OCI-LY3 (cell line): ENCODE results near the gene JAKMIP1.

Experiments used
- H2AFZ ChIP-seq: fragments of 200-600, 300-600 bp; shearing (Covaris generic); 2 replicates; pipeline ENCODE4 v1.6.0; 2014; ENCODE audit warnings: antibody characterized with exemption, low read depth, low read length
- H3K27ac ChIP-seq: fragments of 200-600, 300-600 bp; sonication (generic); 2 replicates; pipeline ENCODE4 v1.5.1; 2014; ENCODE audit warnings: mild to moderate bottlenecking, low read length, moderate library complexity, mixed read lengths
- H3K27me3 ChIP-seq: fragments of 200-600, 300-600 bp; sonication (generic); 2 replicates; pipeline ENCODE4 v1.6.1; 2014; ENCODE audit warnings: low read depth, low read length, mixed read lengths
- H3K36me3 ChIP-seq: fragments of 200-600, 300-600 bp; sonication (generic); replicated peaks from 2 replicates; pipeline ENCODE3; 2014; ENCODE audit warnings: low read depth, low read length, mixed read lengths
- H3K4me1 ChIP-seq: fragments of 300-600, 200-600 bp; sonication (generic); 2 replicates; pipeline ENCODE4 v1.6.1; 2014; ENCODE audit warnings: low read length, mixed read lengths
- H3K4me2 ChIP-seq: fragments of 200-600, 300-600 bp; sonication (generic); 2 replicates; pipeline ENCODE4 v1.6.1; 2014; ENCODE audit warnings: low read length, mixed read lengths
- H3K4me3 ChIP-seq: fragments of 300-600, 200-600 bp; sonication (generic); 2 replicates; pipeline ENCODE4 v1.5.1; 2014; ENCODE audit warnings: antibody characterized with exemption, mild to moderate bottlenecking, low read length, moderate library complexity
- H3K79me2 ChIP-seq: fragments of 300-600, 200-600 bp; shearing (Covaris generic); 2 replicates; pipeline ENCODE4 v1.6.1; 2014; ENCODE audit warnings: mild to moderate bottlenecking, low read length, mixed read lengths
- H3K9ac ChIP-seq: fragments of 300-600, 200-600 bp; shearing (Covaris generic); 2 replicates; pipeline ENCODE4 v1.6.0; 2014; ENCODE audit warnings: mild to moderate bottlenecking, low read length, moderate library complexity
- H3K9me3 ChIP-seq: fragments of 200-600, 300-600 bp; shearing (Covaris generic); 2 replicates; pipeline ENCODE4 v1.6.1; 2014; ENCODE audit warnings: low read length, mixed read lengths; ENCODE audit not compliant: insufficient read depth
- H4K20me1 ChIP-seq: fragments of 200-600, 300-600 bp; sonication (generic); 2 replicates; pipeline ENCODE4 v1.6.1; 2016; ENCODE audit warnings: low read length, mixed read lengths; ENCODE audit not compliant: insufficient read depth
- EZH2phosphoT487 ChIP-seq: fragments of 200-600 bp; shearing (Covaris generic); IDR thresholded peaks from 2 replicates; pipeline ENCODE4 v1.6.1; 2018; ENCODE audit warnings: antibody characterized with exemption, mixed run types, low read depth
- TF ChIP-seq, protein P1 (sequence below): fragments of 200-600, 300-600 bp; sonication (generic); IDR thresholded peaks from 2 replicates; pipeline ENCODE4 v1.5.1; 2014; ENCODE audit warnings: antibody characterized with exemption, low read length, low read depth

Gene JAKMIP1

DNA sequence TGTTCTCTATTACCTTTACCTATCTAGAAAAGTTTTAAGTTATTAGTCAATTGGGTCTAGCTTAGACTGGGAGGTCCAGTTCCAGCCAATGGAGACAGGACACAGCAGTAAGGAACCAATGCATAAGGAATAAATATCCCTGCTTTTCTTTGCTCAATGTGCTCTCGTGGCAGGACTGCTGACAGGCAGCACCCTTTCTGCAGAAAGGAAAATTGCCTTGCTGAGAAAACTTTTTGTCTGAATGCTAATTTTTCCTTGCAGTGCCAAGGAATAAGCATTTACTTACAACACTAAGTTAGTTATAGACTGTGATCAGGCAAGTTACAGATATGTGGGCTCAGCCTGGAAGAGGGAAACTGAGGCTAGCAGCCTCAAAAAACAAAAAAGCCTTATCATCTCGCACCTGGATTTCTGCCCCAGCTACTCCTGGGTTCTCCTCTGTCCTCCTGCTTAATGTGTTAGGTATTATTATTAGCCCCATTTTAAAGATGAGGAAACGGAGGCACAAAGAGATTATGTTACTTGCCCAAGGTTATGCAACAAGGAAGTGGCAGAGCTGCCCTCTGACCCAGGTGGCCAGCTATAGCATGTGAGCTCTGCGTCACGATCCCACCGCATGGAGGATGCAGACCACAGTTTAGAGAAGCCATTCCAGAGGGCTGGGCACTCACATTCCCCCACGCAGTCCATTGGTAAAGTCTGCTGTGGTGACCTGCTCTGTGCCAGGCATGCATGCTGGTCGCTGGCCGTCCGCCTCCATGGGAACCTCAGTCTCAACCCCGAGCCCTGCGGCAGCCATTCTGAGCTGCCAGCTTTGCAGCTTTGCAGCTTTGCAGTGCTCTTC lies 141.6 kb downstream of the JAKMIP1 start:
- Histone ChIP-seq H3K27me3 (no peaks in the 10 kb centered on the region), H3K27ac (no peak overlapping the region), H3K4me2 (no peak overlapping the region), H3K4me3 (no peak overlapping the region), H2AFZ (no peak overlapping the region), H4K20me1 (no peaks in the 10 kb centered on the region), H3K79me2 (no peaks in the 10 kb centered on the region), H3K9ac (no peak overlapping the region), H3K36me3 (no peaks in the 10 kb centered on the region), H3K9me3 (peaks cover 21% of the 10 kb centered on the region; the same call in 1 of the 2 replicates), H3K4me1 (no peaks in the 10 kb centered on the region)
- TF ChIP-seq EZH2phosphoT487, result no peak
- TF ChIP-seq, protein P1, sequence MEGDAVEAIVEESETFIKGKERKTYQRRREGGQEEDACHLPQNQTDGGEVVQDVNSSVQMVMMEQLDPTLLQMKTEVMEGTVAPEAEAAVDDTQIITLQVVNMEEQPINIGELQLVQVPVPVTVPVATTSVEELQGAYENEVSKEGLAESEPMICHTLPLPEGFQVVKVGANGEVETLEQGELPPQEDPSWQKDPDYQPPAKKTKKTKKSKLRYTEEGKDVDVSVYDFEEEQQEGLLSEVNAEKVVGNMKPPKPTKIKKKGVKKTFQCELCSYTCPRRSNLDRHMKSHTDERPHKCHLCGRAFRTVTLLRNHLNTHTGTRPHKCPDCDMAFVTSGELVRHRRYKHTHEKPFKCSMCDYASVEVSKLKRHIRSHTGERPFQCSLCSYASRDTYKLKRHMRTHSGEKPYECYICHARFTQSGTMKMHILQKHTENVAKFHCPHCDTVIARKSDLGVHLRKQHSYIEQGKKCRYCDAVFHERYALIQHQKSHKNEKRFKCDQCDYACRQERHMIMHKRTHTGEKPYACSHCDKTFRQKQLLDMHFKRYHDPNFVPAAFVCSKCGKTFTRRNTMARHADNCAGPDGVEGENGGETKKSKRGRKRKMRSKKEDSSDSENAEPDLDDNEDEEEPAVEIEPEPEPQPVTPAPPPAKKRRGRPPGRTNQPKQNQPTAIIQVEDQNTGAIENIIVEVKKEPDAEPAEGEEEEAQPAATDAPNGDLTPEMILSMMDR, result no peak

DNA sequence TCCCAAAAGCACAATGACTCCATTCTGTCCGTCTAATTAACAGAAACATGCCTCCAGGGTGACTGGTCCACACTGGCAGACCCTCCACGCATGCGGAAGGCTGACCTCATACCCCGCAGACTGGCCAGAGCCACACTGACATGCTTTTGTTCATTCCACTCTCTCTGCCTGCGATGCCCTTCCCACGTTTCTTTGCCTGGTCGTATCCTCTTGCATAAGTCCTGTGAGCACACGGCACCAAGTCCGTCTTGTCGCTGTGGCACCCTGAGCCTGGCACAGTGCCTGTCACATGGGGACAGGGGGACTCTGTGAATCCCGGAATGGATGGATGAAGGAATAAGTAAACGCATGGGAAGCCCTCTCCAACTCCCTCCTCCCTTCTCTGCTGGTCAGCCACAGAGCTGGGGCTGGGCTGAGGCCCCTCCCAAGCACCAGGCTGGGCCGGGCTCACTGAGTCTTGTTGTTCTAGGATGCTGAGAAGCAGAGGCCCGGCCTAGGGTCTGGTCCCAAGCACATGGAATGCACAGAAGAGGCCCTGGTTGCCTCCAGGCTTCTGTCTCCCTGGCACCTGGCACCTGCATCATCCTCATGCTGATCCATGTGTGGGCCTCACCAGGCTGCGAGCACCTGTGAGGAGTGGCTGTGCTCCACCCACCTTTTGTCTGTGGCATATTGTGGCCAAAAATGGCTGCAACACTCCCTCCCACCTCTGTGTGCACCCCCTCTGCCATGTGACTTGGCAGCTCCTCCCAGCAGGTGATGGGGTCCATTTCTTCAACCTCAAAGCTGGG lies 143.2 kb downstream of the JAKMIP1 start:
- TF ChIP-seq, protein P1, result no peak
- no peak for TF ChIP-seq EZH2phosphoT487
- no peaks in the 10 kb centered on the region for H4K20me1 ChIP-seq
- H3K27me3 ChIP-seq, result no peaks in the 10 kb centered on the region
- H3K79me2 ChIP-seq, result no peaks in the 10 kb centered on the region
- no peaks in the 10 kb centered on the region for H3K4me1 ChIP-seq
- H3K9me3 ChIP-seq, result peaks cover 21% of the 10 kb centered on the region; the same call in 1 of the 2 replicates
- no peak overlapping the region for H3K27ac ChIP-seq
- H2AFZ ChIP-seq, result no peak overlapping the region
- no peaks in the 10 kb centered on the region for H3K36me3 ChIP-seq
- H3K4me2 ChIP-seq, result no peak overlapping the region
- H3K4me3 ChIP-seq, result no peak overlapping the region
- H3K9ac ChIP-seq, result no peak overlapping the region

DNA sequence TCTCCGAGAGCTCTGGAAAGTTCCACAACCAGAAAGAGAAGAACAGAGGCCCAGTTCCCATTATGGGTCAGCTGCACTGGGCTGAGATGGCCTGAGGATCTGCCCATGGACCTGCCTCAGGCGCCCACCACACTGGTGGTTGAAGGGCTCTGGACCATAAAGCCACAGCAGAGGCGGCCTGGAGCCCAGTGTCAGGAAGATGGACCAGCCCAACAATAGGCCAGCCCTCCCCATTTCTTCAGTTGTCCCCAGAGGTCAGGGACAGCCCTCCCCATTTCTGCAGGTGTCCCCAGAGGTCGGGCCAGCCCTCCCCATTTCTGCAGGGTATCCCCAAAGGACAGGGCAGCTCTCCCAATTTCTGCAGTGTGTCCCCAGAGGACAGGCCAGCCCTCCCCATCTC lies 144.9 kb downstream of the JAKMIP1 start:
- no peak overlapping the region for H3K4me3 ChIP-seq

More for the DNA sequence above, 144.9 kb downstream of the JAKMIP1 start:
- no peaks in the 10 kb centered on the region for H3K27me3 ChIP-seq
- no peaks in the 10 kb centered on the region for H3K4me1 ChIP-seq
- no peak overlapping the region for H3K27ac ChIP-seq
- H3K9me3 ChIP-seq, result peaks cover 14% of the 10 kb centered on the region; the same call in 1 of the 2 replicates
- H3K4me2 ChIP-seq, result no peak overlapping the region
- H3K9ac ChIP-seq, result no peak overlapping the region
- no peaks in the 10 kb centered on the region for H4K20me1 ChIP-seq
- no peak for TF ChIP-seq EZH2phosphoT487
- TF ChIP-seq, protein P1, result no peak
- H2AFZ ChIP-seq, result no peak overlapping the region
- H3K36me3 ChIP-seq, result no peaks in the 10 kb centered on the region
- no peaks in the 10 kb centered on the region for H3K79me2 ChIP-seq
